ENCODE data around the gene IFT122.

Gene IFT122

DNA sequence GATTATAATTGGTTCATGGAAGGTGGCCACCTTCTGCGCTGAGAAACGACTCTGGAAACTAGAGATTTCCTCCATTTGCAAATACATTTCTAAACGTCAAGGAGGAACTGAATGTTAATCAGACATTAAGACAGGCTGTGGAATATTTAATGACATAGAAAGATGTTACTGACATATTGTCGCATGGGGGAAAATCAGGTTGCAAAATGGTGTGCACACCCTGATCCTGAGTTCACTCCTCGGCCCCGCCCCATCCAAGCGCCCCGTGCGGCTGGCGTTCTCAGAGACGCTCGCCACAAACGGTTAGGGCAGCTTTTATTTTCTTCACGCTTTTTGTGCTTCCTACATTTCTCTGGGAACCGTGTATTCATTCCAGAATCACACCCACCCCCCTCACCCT is 113.7 kb downstream of the IFT122 start:
- peak overlapping the region; percentile 82 for H3K27ac ChIP-seq (replicated peaks)
- no peak for TF ChIP-seq SPI1 (IDR thresholded peaks at IDR 0.05; ENCODE audit: borderline replicate concordance, low read depth)
- no peak for TF ChIP-seq GABPA (IDR thresholded peaks at IDR 0.05; ENCODE audit: low read depth)
- TF ChIP-seq, protein P1, sequence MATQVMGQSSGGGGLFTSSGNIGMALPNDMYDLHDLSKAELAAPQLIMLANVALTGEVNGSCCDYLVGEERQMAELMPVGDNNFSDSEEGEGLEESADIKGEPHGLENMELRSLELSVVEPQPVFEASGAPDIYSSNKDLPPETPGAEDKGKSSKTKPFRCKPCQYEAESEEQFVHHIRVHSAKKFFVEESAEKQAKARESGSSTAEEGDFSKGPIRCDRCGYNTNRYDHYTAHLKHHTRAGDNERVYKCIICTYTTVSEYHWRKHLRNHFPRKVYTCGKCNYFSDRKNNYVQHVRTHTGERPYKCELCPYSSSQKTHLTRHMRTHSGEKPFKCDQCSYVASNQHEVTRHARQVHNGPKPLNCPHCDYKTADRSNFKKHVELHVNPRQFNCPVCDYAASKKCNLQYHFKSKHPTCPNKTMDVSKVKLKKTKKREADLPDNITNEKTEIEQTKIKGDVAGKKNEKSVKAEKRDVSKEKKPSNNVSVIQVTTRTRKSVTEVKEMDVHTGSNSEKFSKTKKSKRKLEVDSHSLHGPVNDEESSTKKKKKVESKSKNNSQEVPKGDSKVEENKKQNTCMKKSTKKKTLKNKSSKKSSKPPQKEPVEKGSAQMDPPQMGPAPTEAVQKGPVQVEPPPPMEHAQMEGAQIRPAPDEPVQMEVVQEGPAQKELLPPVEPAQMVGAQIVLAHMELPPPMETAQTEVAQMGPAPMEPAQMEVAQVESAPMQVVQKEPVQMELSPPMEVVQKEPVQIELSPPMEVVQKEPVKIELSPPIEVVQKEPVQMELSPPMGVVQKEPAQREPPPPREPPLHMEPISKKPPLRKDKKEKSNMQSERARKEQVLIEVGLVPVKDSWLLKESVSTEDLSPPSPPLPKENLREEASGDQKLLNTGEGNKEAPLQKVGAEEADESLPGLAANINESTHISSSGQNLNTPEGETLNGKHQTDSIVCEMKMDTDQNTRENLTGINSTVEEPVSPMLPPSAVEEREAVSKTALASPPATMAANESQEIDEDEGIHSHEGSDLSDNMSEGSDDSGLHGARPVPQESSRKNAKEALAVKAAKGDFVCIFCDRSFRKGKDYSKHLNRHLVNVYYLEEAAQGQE (IDR thresholded peaks at IDR 0.05; ENCODE audit: insufficient replicate concordance, low read depth): no peak
- TF ChIP-seq CTCF (IDR thresholded peaks at IDR 0.05; ENCODE audit: insufficient read depth, low read length): no peak
- TF ChIP-seq POLR2AphosphoS5 (IDR thresholded peaks at IDR 0.05; ENCODE audit: low read depth): no peak
- peak in 1 of 2 experiments; percentile 80 for DNase-seq (ENCODE audit: low read depth in 1 of 2, low spot score in 1 of 2)
- no peak overlapping the region for H3K4me3 ChIP-seq (replicated peaks; ENCODE audit: insufficient read depth, low read length)
- H3K27me3 ChIP-seq (ENCODE audit: insufficient read depth, poor library complexity, severe bottlenecking): no peaks in the 10 kb centered on the region

DNA sequence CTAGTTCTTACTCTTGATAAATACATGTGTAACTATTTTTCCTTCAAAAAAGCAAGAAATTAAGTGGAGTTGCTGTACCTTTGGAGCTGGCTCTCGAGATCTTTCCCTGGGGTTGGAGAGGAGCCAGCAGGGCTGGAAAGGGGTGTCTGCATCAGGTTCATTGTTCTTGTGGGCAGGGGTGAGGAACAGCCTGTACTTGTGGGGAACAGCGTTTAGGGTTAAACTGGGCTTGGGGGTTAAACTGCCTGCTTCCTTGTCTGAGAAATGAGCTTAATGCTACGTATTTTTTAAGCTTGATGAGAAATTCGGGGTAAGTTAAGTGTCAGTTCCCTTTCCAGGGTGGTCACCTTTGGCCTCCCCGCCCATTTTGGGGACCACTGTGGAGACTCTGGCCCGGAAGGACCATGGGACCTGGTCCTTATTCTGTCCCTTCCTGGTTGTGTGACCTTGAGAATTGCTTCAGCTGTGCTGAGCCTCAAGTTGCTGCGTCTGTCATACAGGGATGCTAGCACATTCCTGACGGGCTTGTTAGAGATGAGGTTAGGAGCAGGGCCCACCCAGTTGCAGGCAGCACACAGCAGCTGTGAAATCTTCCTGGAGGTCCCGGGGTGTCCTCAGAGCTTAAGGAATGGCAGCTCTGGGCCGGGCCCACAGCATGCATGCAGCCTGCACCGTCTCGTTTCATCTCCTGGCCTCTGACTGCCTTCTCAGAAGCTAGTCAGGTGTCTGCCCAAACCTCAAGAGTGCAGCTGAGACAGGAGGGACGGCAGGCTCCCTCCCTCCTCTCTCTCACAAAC is 114.5 kb downstream of the IFT122 start:
- Histone ChIP-seq H3K4me3 (replicated peaks; ENCODE audit: insufficient read depth, low read length) (no peak overlapping the region), H3K27me3 (ENCODE audit: insufficient read depth, poor library complexity, severe bottlenecking) (no peaks in the 10 kb centered on the region), H3K27ac (replicated peaks) (peak overlapping the region; percentile 82)
- peak; percentile 68; the same call in 1 of the 2 replicates for TF ChIP-seq POLR2AphosphoS5 (IDR thresholded peaks at IDR 0.05; ENCODE audit: low read depth)
- TF ChIP-seq, protein P1 (IDR thresholded peaks at IDR 0.05; ENCODE audit: insufficient replicate concordance, low read depth): no peak
- peak; percentile 64 to 70 for DNase-seq (ENCODE audit: low read depth in 1 of 2, low spot score in 1 of 2)

DNA sequence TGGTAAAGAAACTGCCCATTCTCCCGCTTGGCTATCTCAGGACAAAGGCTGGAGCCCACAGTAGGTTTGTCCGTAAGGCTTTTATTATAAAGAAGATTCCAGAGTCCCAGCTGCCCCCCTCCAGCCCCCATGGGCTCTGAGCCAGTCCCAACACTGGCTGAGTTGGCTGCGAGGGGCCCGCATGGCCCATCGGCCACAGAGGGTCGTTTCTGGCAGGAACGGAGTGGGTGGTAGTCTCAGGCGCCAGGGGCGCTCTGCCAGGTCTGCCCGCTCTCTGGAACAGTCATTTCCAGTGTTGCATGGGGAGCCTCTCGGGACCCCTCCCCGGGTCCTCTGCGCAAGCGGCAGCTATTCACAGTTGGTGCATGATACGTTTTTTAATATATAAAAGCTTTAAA is 115.1 kb downstream of the IFT122 start:
- Histone ChIP-seq H3K27me3 (ENCODE audit: insufficient read depth, poor library complexity, severe bottlenecking) (no peaks in the 10 kb centered on the region), H3K27ac (replicated peaks) (peak overlapping the region; percentile 82), H3K4me3 (replicated peaks; ENCODE audit: insufficient read depth, low read length) (no peak overlapping the region)
- DNase-seq (ENCODE audit: low read depth in 1 of 2, low spot score in 1 of 2): no peak
- TF ChIP-seq CTCF (IDR thresholded peaks at IDR 0.05; ENCODE audit: insufficient read depth, low read length): no peak
- TF ChIP-seq, protein P1 (IDR thresholded peaks at IDR 0.05; ENCODE audit: insufficient replicate concordance, low read depth): no peak
